ENCODE data around the gene PGAP6.

Gene PGAP6

DNA sequence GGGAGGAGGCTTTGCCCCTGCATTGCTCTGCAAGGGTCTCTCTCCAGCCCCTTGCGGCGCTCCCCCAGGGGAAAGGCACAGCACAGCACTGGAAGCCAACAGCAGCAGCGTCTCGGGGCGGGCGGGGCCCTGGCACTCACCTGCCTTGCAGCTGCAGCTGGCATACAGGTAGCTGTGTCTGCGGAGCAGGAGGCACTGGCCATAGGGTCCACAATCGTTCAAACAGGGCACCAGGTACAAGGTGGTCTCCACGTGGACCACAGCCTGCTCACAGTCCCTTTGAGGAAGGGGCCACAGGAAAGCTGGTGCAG is 7.2 kb downstream of the PGAP6 start:
- H4K20me1 ChIP-seq: peaks cover 33% of the 10 kb centered on the region
- peaks cover 37% of the 10 kb centered on the region for H3K4me1 ChIP-seq
- no peak for TF ChIP-seq Cebpa-rat (IDR thresholded peaks at IDR 0.05)
- H3K36me3 ChIP-seq: peaks cover 59% of the 10 kb centered on the region
- H3K4me2 ChIP-seq: no peak overlapping the region
- H3K27me3 ChIP-seq: no peaks in the 10 kb centered on the region
- no peak overlapping the region for H3K4me3 ChIP-seq
- no peak overlapping the region for H3K27ac ChIP-seq
- no peak overlapping the region for H3K9ac ChIP-seq
- no peaks in the 10 kb centered on the region for H3K9me3 ChIP-seq

DNA sequence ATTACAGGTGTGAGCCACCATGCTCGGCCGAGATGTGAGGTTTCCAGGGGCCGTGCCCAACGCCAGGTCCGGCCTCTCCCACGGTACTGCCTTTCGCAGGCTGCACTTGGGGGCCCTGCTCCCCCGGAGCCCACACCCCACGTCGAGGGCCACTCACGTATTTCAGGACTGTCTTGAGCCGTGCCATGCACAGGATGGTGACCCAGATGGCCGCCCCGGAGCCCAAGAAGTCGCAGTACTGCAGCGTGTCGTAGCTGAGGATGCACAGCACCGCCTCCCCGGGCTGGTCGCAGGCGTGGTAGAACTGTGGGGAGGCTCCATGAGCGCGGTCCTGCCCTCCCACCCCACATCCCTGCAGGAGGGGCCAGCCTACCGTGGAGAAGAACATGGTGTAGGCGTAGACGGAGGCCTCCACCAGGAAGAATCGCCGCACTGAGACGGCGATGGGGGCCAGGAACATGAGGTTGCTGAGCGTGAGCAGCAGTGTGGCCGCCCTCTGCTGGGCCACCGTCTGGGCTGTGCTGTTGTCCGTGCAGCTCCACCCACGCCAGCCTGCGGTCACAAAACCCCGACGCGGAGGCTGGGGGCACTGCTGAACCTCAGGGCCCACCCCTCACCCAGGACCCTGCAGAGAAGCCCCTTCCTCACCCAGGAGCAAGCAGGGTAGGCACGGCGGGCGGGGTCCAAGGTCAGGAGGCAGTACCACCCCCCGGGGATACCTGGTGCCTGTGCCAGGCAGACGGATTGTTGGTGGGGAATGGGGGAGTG is 7.7 kb downstream of the PGAP6 start:
- Histone ChIP-seq H4K20me1 (peaks cover 33% of the 10 kb centered on the region), H3K9me3 (no peaks in the 10 kb centered on the region), H3K4me1 (peaks cover 39% of the 10 kb centered on the region), H3K9ac (no peak overlapping the region), H3K36me3 (peaks cover 64% of the 10 kb centered on the region), H3K27me3 (no peaks in the 10 kb centered on the region), H3K27ac (no peak overlapping the region), H3K4me3 (no peak overlapping the region), H3K4me2 (no peak overlapping the region)
- no peak for TF ChIP-seq Cebpa-rat (IDR thresholded peaks at IDR 0.05)

DNA sequence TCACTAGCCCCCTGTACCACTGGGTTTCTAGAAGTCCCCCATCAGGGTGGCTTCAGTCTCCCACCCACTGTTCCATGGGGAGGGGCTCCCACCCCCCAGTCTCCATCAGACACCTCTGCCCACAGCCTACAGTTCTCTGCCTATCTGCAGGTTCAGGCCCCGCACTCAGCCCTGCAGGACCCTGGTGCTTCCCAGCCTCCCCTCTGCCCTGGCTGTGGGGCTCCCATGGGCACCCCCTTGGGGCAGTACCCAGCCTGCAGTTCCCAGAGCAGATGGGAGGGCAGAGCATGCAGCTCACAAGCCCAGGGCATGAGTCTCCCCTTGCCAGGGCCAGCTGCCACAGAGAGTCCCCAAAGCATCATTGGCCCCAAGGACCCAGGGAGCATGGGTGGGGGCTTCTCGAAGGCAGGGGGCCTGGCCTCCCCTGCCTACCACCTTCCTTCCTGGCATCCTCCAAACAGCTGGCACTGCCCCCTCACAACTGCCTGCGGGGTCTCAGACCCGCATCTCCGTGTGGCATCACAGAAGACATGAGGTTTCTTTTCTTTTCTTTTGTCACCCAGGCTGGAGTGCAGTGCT is 8.7 kb downstream of the PGAP6 start:
- H4K20me1 ChIP-seq: peaks cover 37% of the 10 kb centered on the region
- H3K27me3 ChIP-seq: no peaks in the 10 kb centered on the region
- H3K36me3 ChIP-seq: peaks cover 73% of the 10 kb centered on the region
- TF ChIP-seq Cebpa-rat (IDR thresholded peaks at IDR 0.05): no peak
- H3K9ac ChIP-seq: no peak overlapping the region
- peaks cover 45% of the 10 kb centered on the region for H3K4me1 ChIP-seq
- H3K27ac ChIP-seq: no peak overlapping the region
- no peaks in the 10 kb centered on the region for H3K9me3 ChIP-seq
- no peak overlapping the region for H3K4me3 ChIP-seq
- peak overlapping the region; percentile 94; the same call in 1 of the 2 replicates for H3K4me2 ChIP-seq

DNA sequence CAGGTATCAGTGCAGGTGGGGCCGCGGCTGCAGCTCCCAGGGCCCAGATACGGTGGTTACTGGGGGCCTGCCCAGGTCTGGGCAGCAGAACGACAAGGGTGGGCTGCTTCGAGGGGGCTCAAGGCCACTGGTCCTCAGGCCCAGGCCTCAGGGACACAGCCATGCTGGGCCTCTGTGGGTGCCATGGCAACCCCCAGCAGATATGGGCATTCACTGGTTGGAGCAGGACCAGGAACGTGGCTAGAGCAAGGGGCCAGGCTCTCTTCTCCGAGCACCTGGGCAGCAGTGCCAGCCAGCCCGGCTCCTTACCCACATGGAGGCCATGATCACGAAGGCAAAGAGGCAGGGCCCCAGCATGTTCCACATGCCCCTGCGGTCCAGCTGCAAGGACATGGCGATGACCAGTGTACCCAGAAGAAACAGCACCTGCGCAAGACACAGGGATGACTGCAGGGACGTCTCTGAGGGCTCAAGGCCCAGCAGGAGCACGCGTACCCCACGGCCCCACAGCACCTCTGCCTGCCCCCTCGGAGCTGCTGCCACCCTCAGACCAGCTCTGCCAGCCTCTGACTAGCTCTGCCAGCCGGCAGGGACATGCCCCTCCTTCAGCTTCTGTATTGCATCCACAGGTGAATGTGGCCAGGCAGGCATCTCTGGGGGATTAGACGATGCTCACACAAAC is 9.3 kb downstream of the PGAP6 start:
- Histone ChIP-seq H3K9me3 (no peaks in the 10 kb centered on the region), H3K4me3 (0 out of 2 replicates have a peak overlapping the region, but pooled peaks have one; percentile 13), H3K36me3 (peaks cover 75% of the 10 kb centered on the region), H3K4me2 (peak overlapping the region; percentile 94), H3K4me1 (peaks cover 48% of the 10 kb centered on the region), H3K27ac (peak overlapping the region; percentile 64), H3K27me3 (no peaks in the 10 kb centered on the region), H4K20me1 (peaks cover 38% of the 10 kb centered on the region), H3K9ac (peak overlapping the region; percentile 53; the same call in 1 of the 2 replicates)
- TF ChIP-seq Cebpa-rat (IDR thresholded peaks at IDR 0.05): no peak

DNA sequence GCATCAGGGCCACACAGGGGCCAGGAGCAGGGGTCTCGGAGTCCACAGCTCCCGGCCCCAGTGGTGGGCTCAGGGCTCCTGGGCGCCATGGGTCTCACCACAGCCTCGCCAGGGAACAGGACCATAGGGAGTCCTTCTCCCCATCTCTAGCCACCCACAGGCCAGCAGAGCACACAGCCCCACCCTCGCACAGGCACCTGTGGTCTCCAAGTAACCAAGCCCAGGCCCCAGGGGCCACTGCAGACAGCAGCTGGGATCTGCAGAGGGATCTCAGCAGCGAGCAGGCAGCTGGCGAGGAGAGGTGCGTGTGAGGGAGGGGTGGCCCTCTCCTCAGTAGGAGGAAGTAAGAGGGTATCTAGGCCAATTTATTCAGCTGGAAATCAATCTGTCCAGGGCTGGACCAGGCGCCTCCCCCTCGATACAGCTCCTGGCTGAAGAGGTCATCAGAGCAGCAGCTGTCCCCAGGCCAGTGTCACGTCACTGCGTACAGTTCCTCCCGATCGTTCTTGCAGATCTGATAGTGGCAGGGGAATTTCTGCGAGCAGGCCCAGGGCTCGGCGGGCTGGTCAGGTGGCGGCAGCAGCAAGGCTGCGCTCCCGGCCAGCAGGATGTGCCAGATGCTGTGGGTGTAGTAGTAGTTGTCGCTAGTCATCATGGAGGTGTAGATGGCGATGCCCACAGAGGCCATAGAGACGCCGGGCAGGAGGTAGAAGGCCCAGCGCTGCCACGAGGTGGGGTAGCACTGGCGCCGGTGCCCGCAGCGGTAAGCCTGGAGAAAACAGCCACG is 10.1 kb downstream of the PGAP6 start:
- H3K36me3 ChIP-seq: peaks cover 75% of the 10 kb centered on the region
- no peaks in the 10 kb centered on the region for H3K9me3 ChIP-seq
- H3K4me3 ChIP-seq: peak overlapping the region; percentile 52; the same call in 1 of the 2 replicates
- peak overlapping the region; percentile 53; the same call in 1 of the 2 replicates for H3K9ac ChIP-seq
- H3K4me1 ChIP-seq: peaks cover 55% of the 10 kb centered on the region
- H3K4me2 ChIP-seq: peak overlapping the region; percentile 94
- H3K27ac ChIP-seq: peak overlapping the region; percentile 64
- H4K20me1 ChIP-seq: peaks cover 38% of the 10 kb centered on the region
- TF ChIP-seq Cebpa-rat (IDR thresholded peaks at IDR 0.05): no peak
- no peaks in the 10 kb centered on the region for H3K27me3 ChIP-seq

DNA sequence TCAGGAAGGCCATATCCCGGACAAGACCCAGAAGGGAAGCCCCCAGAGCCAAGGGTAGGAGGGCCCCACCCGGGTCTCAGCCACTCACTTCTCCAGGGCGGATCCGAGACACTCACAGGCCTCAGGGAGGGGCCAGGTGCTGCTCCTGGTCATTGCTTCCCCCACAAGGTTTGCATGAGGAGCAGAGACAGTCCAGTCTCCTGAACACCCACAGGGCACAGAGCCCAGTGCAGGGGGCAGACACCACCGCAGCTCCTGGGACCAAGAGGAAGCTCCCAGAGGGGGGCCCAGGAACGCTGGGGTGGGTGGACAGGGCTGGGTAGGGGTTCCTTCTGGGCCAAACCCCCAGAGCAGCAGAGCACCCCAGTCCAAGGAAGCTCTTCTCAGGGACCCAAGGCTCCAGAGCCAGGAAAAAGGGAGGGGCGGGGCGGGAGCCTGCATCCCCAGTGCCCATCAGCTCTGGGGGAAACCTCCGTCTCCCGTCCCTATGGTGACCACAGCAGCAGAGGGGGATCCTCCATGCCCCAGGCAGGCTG is 10.7 kb downstream of the PGAP6 start:
- Histone ChIP-seq H3K9ac (peak overlapping the region; percentile 53; the same call in 1 of the 2 replicates), H4K20me1 (peaks cover 40% of the 10 kb centered on the region), H3K4me1 (peaks cover 62% of the 10 kb centered on the region), H3K4me3 (peak overlapping the region; percentile 52), H3K4me2 (peak overlapping the region; percentile 94), H3K27ac (peak overlapping the region; percentile 64; the same call in 1 of the 2 replicates), H3K27me3 (no peaks in the 10 kb centered on the region), H3K36me3 (peaks cover 75% of the 10 kb centered on the region), H3K9me3 (no peaks in the 10 kb centered on the region)
- TF ChIP-seq Cebpa-rat (IDR thresholded peaks at IDR 0.05): no peak

DNA sequence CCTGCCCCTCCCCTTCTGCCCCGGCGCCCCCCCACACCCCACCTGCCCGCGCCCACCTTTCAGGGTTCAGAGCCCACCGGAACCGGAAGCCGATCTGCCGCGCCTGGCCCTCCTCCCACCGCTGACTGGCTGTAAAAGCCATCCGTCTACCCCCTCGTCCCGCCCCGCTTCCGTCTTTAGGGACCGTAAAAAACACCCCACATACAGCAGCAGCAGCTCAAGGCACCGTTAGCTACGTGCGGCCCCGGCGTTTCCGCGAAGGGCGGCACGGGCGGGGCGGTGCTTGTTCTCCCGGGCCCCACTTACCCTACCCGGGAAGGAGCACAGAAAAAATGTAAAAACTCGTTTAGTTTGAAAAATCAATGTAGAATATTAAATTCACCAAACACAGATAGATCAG is 11.3 kb downstream of the PGAP6 start, which contains the start of gene MRPL28:
TSS of gene MRPL28 (minus strand) at position 96 of the 400 bp plus-strand sequence. CDS start 320 bp downstream, outside the sequence.
- H3K4me2 ChIP-seq: peak within 1 kb of the TSS; percentile 95
- peaks cover 40% of the 10 kb centered on the region for H4K20me1 ChIP-seq
- no peaks in the 10 kb centered on the region for H3K27me3 ChIP-seq
- H3K9me3 ChIP-seq: no peaks in the 10 kb centered on the region
- no peak for TF ChIP-seq Cebpa-rat (IDR thresholded peaks at IDR 0.05)
- H3K4me1 ChIP-seq: peaks cover 68% of the 10 kb centered on the region
- peak within 1 kb of the TSS; percentile 64; the same call in 1 of the 2 replicates for H3K27ac ChIP-seq
- peaks cover 69% of the 10 kb centered on the region for H3K36me3 ChIP-seq
- H3K4me3 ChIP-seq: peak within 1 kb of the TSS; percentile 62
- peak within 1 kb of the TSS; percentile 75 for H3K9ac ChIP-seq

DNA sequence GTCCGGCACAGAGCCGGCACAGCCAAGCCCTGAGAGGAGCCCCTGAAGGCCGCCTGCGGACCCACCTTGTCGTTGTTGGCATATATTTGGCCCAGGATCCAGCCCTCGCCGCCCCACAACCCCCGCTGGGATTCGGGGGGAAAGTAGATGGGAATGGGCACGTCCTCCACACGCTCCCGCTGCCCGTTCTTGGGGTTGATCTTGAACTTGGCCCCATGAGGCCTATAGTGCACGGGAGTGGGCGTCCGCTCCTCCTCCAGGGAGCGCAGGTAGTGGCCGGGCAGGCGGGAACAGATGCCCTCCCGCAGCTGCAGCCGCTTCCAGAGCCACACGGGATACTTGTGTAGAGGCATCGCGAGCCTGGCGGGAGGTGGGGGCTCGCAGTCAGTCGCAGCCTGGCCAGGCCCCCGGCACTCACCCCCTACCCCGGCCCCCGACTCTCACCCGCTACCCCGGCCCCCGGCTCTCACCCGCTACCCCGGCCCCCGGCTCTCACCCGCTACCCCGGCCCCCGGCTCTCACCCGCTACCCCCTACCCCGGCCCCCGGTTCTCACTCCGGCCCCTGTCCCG is 11.8 kb downstream of the PGAP6 start:
- peak overlapping the region; percentile 75 for H3K9ac ChIP-seq
- H3K4me2 ChIP-seq: peak overlapping the region; percentile 95

More for the DNA sequence above, 11.8 kb downstream of the PGAP6 start:
- TF ChIP-seq Cebpa-rat (IDR thresholded peaks at IDR 0.05): no peak
- H3K36me3 ChIP-seq: peaks cover 64% of the 10 kb centered on the region
- H3K9me3 ChIP-seq: no peaks in the 10 kb centered on the region
- 0 out of 2 replicates have a peak overlapping the region, but pooled peaks have one; percentile 13 for H3K27ac ChIP-seq
- H4K20me1 ChIP-seq: peaks cover 40% of the 10 kb centered on the region
- peaks cover 73% of the 10 kb centered on the region for H3K4me1 ChIP-seq
- H3K4me3 ChIP-seq: peak overlapping the region; percentile 62
- no peaks in the 10 kb centered on the region for H3K27me3 ChIP-seq

All from BLaER1 (cell line).